HG03439 (cell line): ENCODE data around the gene WSB1.

Experiments
- ATAC-seq: cut with Tn5 transposase; IDR thresholded peaks from one replicate; pipeline ENCODE4 v1.9.1; 2021; ENCODE audit warnings: mild to moderate bottlenecking, moderate library complexity; ENCODE audit not compliant: unreplicated experiment

The WSB1 gene

GRCh38 chr17:27354491-27355081, 60.7 kb downstream of the WSB1 start:
- no peak for ATAC-seq

- ATAC-seq: no peak
Measured at GRCh38 chr17:27355419-27355818, 61.5 kb downstream of the WSB1 start.

- no peak for ATAC-seq
Measured at GRCh38 chr17:27356091-27356705, 62.3 kb downstream of the WSB1 start.

GRCh38 chr17:27357236-27357635, 63.3 kb downstream of the WSB1 start:
- no peak for ATAC-seq

- ATAC-seq: no peak
Measured at GRCh38 chr17:27360507-27360906, 66.6 kb downstream of the WSB1 start.

- no peak for ATAC-seq
Measured at GRCh38 chr17:27361695-27362094, 67.8 kb downstream of the WSB1 start.

GRCh38 chr17:27362503-27362902, 68.6 kb downstream of the WSB1 start:
- no peak for ATAC-seq

- no peak for ATAC-seq
Measured at GRCh38 chr17:27362909-27363308, 69.0 kb downstream of the WSB1 start.

- ATAC-seq: no peak
Measured at GRCh38 chr17:27363326-27363725, 69.4 kb downstream of the WSB1 start.
